Measurements from ENCODE around the gene PLA1A.

GRCh38 chr3:119601154-119601553 is 3.5 kb downstream of the PLA1A start:
- TF ChIP-seq CTCF (IDR thresholded peaks at IDR 0.05) (no peak), POLR2A (IDR thresholded peaks at IDR 0.05) (no peak)

All from Peyer's patch (tissue), 4 donors.